HEK293T (cell line): ENCODE results near the gene SOX6.

Source experiments
- BHLHE40 ChIP-seq: fragments of 450-650 bp; IDR thresholded peaks from 2 replicates; pipeline ENCODE4 v1.6.1; 2016; ENCODE audit warnings: mild to moderate bottlenecking, moderate library complexity, borderline replicate concordance
- ELF4 ChIP-seq: fragments of 450-650 bp; IDR thresholded peaks from 2 replicates; pipeline ENCODE4 v1.6.1; 2017; ENCODE audit warnings: antibody characterized with exemption
- FOXK2 ChIP-seq: fragments of 450-650 bp; IDR thresholded peaks from 2 replicates; pipeline ENCODE4 v1.6.1; 2016; ENCODE audit warnings: mild to moderate bottlenecking
- FOXM1 ChIP-seq: fragments of 450-650 bp; IDR thresholded peaks from 2 replicates; pipeline ENCODE4 v1.6.1; 2017; ENCODE audit warnings: mild to moderate bottlenecking, borderline replicate concordance
- HDGF ChIP-seq: fragments of 450-650 bp; IDR thresholded peaks from 2 replicates; pipeline ENCODE4 v1.6.1; 2017; ENCODE audit warnings: antibody characterized with exemption, borderline replicate concordance
- NFRKB ChIP-seq: fragments of 450-650 bp; IDR thresholded peaks from 2 replicates; pipeline ENCODE4 v1.6.1; 2016; ENCODE audit warnings: mild to moderate bottlenecking, moderate library complexity
- PKNOX1 ChIP-seq: fragments of 450-650 bp; IDR thresholded peaks from 2 replicates; pipeline ENCODE4 v1.6.1; 2016
- SUZ12 ChIP-seq: fragments of 450-650 bp; IDR thresholded peaks from 2 replicates; pipeline ENCODE4 v1.6.1; 2016; ENCODE audit warnings: mild to moderate bottlenecking

GRCh38 chr11:15967166-15967565, 389.2 kb downstream of the SOX6 start:
- TF ChIP-seq BHLHE40 (no peak), FOXM1 (no peak), FOXK2 (no peak), HDGF (no peak), ELF4 (no peak), PKNOX1 (no peak), SUZ12 (no peak), NFRKB (no peak)
